Measurements from ENCODE around the gene ATXN7. TPM values are rescaled to one million over a fixed set of nuclear protein-coding genes. Genes with fewer than 3 reads are reported as not detected.

The ATXN7 gene
- total and polyA plus RNA-seq, 2 experiments from 2014 or later = 3.0 to 14.4 TPM

GRCh38 chr3:63972196-63972595 is 108.5 kb downstream of the ATXN7 start:
- Histone ChIP-seq H2AFZ (no peak overlapping the region), H3K4me2 (no peak overlapping the region), H3K36me3 (replicated peaks; ENCODE audit: insufficient read depth, low read depth) (no peaks in the 10 kb centered on the region), H3K27me3 (no peaks in the 10 kb centered on the region), H3K9me2 (replicated peaks; ENCODE audit: insufficient read depth) (no peaks in the 10 kb centered on the region), H3K79me2 (peaks cover 65% of the 10 kb centered on the region), H3K4me3 (no peak overlapping the region), H3K27ac (peak overlapping the region; percentile 38), H3K4me1 (ENCODE audit: insufficient read depth) (peaks cover 66% of the 10 kb centered on the region), H3K9me3 (ENCODE audit: low read depth) (no peaks in the 10 kb centered on the region), H4K20me1 (ENCODE audit: insufficient read depth, poor library complexity, severe bottlenecking) (no peaks in the 10 kb centered on the region)
- TF ChIP-seq, protein P1, sequence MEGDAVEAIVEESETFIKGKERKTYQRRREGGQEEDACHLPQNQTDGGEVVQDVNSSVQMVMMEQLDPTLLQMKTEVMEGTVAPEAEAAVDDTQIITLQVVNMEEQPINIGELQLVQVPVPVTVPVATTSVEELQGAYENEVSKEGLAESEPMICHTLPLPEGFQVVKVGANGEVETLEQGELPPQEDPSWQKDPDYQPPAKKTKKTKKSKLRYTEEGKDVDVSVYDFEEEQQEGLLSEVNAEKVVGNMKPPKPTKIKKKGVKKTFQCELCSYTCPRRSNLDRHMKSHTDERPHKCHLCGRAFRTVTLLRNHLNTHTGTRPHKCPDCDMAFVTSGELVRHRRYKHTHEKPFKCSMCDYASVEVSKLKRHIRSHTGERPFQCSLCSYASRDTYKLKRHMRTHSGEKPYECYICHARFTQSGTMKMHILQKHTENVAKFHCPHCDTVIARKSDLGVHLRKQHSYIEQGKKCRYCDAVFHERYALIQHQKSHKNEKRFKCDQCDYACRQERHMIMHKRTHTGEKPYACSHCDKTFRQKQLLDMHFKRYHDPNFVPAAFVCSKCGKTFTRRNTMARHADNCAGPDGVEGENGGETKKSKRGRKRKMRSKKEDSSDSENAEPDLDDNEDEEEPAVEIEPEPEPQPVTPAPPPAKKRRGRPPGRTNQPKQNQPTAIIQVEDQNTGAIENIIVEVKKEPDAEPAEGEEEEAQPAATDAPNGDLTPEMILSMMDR (IDR thresholded peaks at IDR 0.05; ENCODE audit: poor library complexity) = no peak
- no peak for TF ChIP-seq EZH2phosphoT487 (IDR thresholded peaks at IDR 0.05; ENCODE audit: low read depth, severe bottlenecking, unreplicated experiment)
- no peak for TF ChIP-seq EZH2 (IDR thresholded peaks at IDR 0.05; ENCODE audit: borderline replicate concordance)
- WGBS (ENCODE audit: low lambda C conversion rate, missing lambda C conversion rate) = 45% methylated on average over 2 of the region's 2 CpGs
- no peak for DNase-seq (ENCODE audit: low spot score)

- no peak for TF ChIP-seq EZH2 (IDR thresholded peaks at IDR 0.05; ENCODE audit: borderline replicate concordance)
- no peak overlapping the region for H3K4me3 ChIP-seq
- DNase-seq (ENCODE audit: low spot score) = no peak
- H3K36me3 ChIP-seq (replicated peaks; ENCODE audit: insufficient read depth, low read depth) = no peaks in the 10 kb centered on the region
- H3K9me3 ChIP-seq (ENCODE audit: low read depth) = no peaks in the 10 kb centered on the region
- 66% methylated on average over 4 of the region's 4 CpGs for WGBS (ENCODE audit: low lambda C conversion rate, missing lambda C conversion rate)
- H3K4me1 ChIP-seq (ENCODE audit: insufficient read depth) = peaks cover 62% of the 10 kb centered on the region
- no peak overlapping the region for H3K4me2 ChIP-seq
- H3K27me3 ChIP-seq = no peaks in the 10 kb centered on the region
- H2AFZ ChIP-seq = no peak overlapping the region
- H3K9me2 ChIP-seq (replicated peaks; ENCODE audit: insufficient read depth) = no peaks in the 10 kb centered on the region
- peak overlapping the region; percentile 38 for H3K27ac ChIP-seq
- no peaks in the 10 kb centered on the region for H4K20me1 ChIP-seq (ENCODE audit: insufficient read depth, poor library complexity, severe bottlenecking)
- H3K79me2 ChIP-seq = peaks cover 73% of the 10 kb centered on the region
Observed at GRCh38 chr3:63972987-63973386, 109.3 kb downstream of the ATXN7 start.

- Histone ChIP-seq H3K4me1 (ENCODE audit: insufficient read depth) (peaks cover 59% of the 10 kb centered on the region), H3K79me2 (peaks cover 74% of the 10 kb centered on the region), H3K4me2 (no peak overlapping the region)
Observed at GRCh38 chr3:63973406-63973805, 109.7 kb downstream of the ATXN7 start.

DNA sequence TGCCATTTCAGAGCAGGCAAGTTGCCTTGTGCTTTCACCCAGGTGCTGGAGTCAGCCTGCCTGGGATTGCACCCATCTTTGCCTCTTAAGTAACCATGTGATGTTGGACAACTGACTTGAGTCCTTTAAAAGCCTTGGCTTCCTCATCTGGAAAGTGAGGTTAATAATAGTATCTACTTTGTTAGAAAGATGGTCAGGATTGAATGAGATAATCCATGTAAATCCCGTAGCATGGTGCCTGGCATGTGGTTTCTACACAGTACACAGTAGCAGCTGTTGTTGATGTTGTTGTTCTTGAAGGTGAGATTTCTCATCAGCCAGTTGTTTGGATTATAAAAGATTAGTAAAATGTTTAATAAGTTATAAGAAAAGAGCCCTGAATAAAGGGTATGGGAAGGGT is 110.8 kb downstream of the ATXN7 start:
- WGBS (ENCODE audit: low lambda C conversion rate, missing lambda C conversion rate) = 84% methylated on average over 1 of the region's 1 CpG
- Histone ChIP-seq H4K20me1 (ENCODE audit: insufficient read depth, poor library complexity, severe bottlenecking) (no peaks in the 10 kb centered on the region), H3K4me1 (ENCODE audit: insufficient read depth) (peaks cover 49% of the 10 kb centered on the region), H3K9me2 (replicated peaks; ENCODE audit: insufficient read depth) (no peaks in the 10 kb centered on the region), H3K4me2 (no peak overlapping the region), H3K4me3 (no peak overlapping the region), H3K9me3 (ENCODE audit: low read depth) (no peaks in the 10 kb centered on the region), H3K36me3 (replicated peaks; ENCODE audit: insufficient read depth, low read depth) (no peaks in the 10 kb centered on the region), H2AFZ (no peak overlapping the region), H3K27me3 (no peaks in the 10 kb centered on the region), H3K27ac (no peak overlapping the region), H3K79me2 (peaks cover 75% of the 10 kb centered on the region)
- no peak for DNase-seq (ENCODE audit: low spot score)
- no peak for TF ChIP-seq EZH2phosphoT487 (IDR thresholded peaks at IDR 0.05; ENCODE audit: low read depth, severe bottlenecking, unreplicated experiment)
- TF ChIP-seq, protein P1 (IDR thresholded peaks at IDR 0.05; ENCODE audit: poor library complexity) = no peak

More at GRCh38 chr3:63973406-63973805, 109.7 kb downstream of the ATXN7 start:
- DNase-seq (ENCODE audit: low spot score) = no peak
- Histone ChIP-seq H3K9me2 (replicated peaks; ENCODE audit: insufficient read depth) (no peaks in the 10 kb centered on the region), H4K20me1 (ENCODE audit: insufficient read depth, poor library complexity, severe bottlenecking) (no peaks in the 10 kb centered on the region), H3K4me3 (no peak overlapping the region), H3K9me3 (ENCODE audit: low read depth) (no peaks in the 10 kb centered on the region), H3K27ac (no peak overlapping the region), H3K36me3 (replicated peaks; ENCODE audit: insufficient read depth, low read depth) (no peaks in the 10 kb centered on the region), H3K27me3 (no peaks in the 10 kb centered on the region), H2AFZ (no peak overlapping the region)
- TF ChIP-seq, protein P1 (IDR thresholded peaks at IDR 0.05; ENCODE audit: poor library complexity) = no peak
- no peak for TF ChIP-seq EZH2phosphoT487 (IDR thresholded peaks at IDR 0.05; ENCODE audit: low read depth, severe bottlenecking, unreplicated experiment)
- no peak for TF ChIP-seq EZH2 (IDR thresholded peaks at IDR 0.05; ENCODE audit: borderline replicate concordance)
- WGBS (ENCODE audit: low lambda C conversion rate, missing lambda C conversion rate) = 94% methylated on average over 8 of the region's 8 CpGs

All from hepatocyte (in vitro differentiated cells).